Transverse colon (tissue), 4 donors: Measurements from ENCODE around the gene IPPK. TPM values are rescaled to one million over a fixed set of nuclear protein-coding genes. Genes with fewer than 3 reads are reported as not detected.

ENCODE experiments used
- DNase-seq: peaks from one replicate; pipeline ENCODE4 v3.0.0-alpha.2; 2019
- H3K27ac ChIP-seq, 4 donors: fragments of 200-600 bp; sonication (generic); 2 replicates each; pipeline ENCODE4 v1.5.1; 2016 to 2018; ENCODE audit warnings: inconsistent platforms in 4 of 4
- H3K27me3 ChIP-seq: fragments of 200-600 bp; sonication (generic); 2 replicates; pipeline ENCODE4 v1.5.1; 2017; ENCODE audit warnings: inconsistent platforms
- H3K36me3 ChIP-seq, 4 donors: fragments of 200-600 bp; sonication (generic); 2 replicates each; pipeline ENCODE4 v1.5.1; 2017 to 2019; ENCODE audit warnings: inconsistent platforms in 4 of 4
- H3K4me1 ChIP-seq, 4 donors: fragments of 200-600 bp; sonication (generic); 2 replicates each; pipeline ENCODE4 v1.5.1; 2017 to 2020; ENCODE audit warnings: inconsistent platforms in 4 of 4
- H3K4me3 ChIP-seq, 4 donors: fragments of 200-600 bp; sonication (generic); 1 replicate in 1 of 4; 2 replicates in 3 of 4; pipeline versions ENCODE4 v1.5.1 to v1.6.1; 2017 to 2019; ENCODE audit warnings: inconsistent platforms in 4 of 4
- H3K9me3 ChIP-seq, 2 donors: fragments of 200-600 bp; sonication (generic); 2 replicates each; pipeline ENCODE4 v1.5.1; 2017 to 2019; ENCODE audit warnings: inconsistent platforms in 2 of 2
- CTCF ChIP-seq, 5 experiments: fragments of 200-600 bp in 3 of 5; fragments of 450-650 bp in 2 of 5; sonication (generic) in 3 of 5; IDR thresholded peaks; 1 replicate in 2 of 5; 2 replicates in 3 of 5; pipeline ENCODE4 v1.5.1; 2016 to 2017; ENCODE audit warnings: antibody characterized with exemption in 5 of 5, inconsistent platforms in 3 of 5, mild to moderate bottlenecking in 2 of 5, moderate library complexity in 1 of 5
- EP300 ChIP-seq: sonication (generic); formaldehyde crosslinking; IDR thresholded peaks from one replicate; pipeline ENCODE4 v1.6.1; 2017; ENCODE audit warnings: antibody characterized with exemption, low read depth
- POLR2A ChIP-seq: fragments of 450-650 bp; IDR thresholded peaks from one replicate; pipeline ENCODE4 v1.6.1; 2016; ENCODE audit warnings: antibody characterized with exemption, mild to moderate bottlenecking, moderate library complexity
- POLR2AphosphoS5 ChIP-seq, 3 donors: sonication (generic); formaldehyde crosslinking; IDR thresholded peaks; one replicate each; pipeline ENCODE4 v1.6.1; 2016; ENCODE audit warnings: antibody characterized with exemption in 3 of 3
- WGBS, 2 donors: methylation state at CpG; one replicate each; pipeline ENCODE4 v1.1.5; 2018; ENCODE audit warnings: low coverage in 1 of 2; 5-methylcytosine and 5-hydroxymethylcytosine counted together
- in situ Hi-C, 4 donors: fragments of 200-750 bp; cut with MboI; loops; one replicate each; pipeline versions ENCODE4 v1.15.0 to v1.15.1; 2017; ENCODE audit warnings: low sequenced_read_pairs in 3 of 4, low pct_ligation_motif_present in 1 of 4, low pct_unique_long_range_greater_than_20kb in 1 of 4
- intact Hi-C: fragments of 100-400 bp; cut with DNase I; formaldehyde crosslinking; loops from one replicate; pipeline ENCODE4 v1.15.1; 2023; ENCODE audit warnings: low total_unique reads
- total RNA-seq, 4 donors: library from RNA; depleted of rRNA; stranded (reverse); fragments of >200 nt; gene quantifications; one replicate each; pipeline ENCODE4 v1.1.0, GENCODE V29; 2016

Gene IPPK
- total RNA-seq, 4 donors from 2014 or later: 6.2 to 12.2 (median 10.1) TPM

DNA sequence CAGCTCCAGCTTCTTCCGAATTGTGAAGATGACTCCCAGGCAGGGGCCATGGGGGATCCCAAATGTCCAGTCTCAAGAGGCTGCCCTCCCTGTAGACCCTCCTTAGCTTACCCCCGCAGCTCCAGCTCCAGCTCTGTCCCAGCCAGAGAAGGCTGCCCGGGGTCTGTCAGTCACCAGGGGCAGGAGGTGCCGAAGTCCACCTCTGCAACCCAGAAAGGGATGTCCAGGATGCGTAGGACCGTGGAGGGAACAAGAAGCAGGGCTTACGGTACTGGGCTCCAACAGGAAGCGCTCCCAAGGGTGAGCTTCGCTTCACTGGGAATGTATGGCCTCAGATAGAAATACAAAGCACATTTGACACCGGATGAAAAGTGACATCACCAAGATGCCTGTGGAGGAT, 6.0 kb downstream of the IPPK start:
- TF ChIP-seq POLR2A (no peak), EP300 (no peak), CTCF (IDR thresholded peaks at IDR 0.05) (no peak), POLR2AphosphoS5 (IDR thresholded peaks at IDR 0.05) (no peak)
- no peak overlapping the region for H3K27ac ChIP-seq
- DNase-seq: no peak
- H3K9me3 ChIP-seq: no peaks in the 10 kb centered on the region
- H3K4me3 ChIP-seq: no peak overlapping the region
- in situ Hi-C loops: no loop called here
- 80 to 95% methylated on average over 2 to 9 of the region's 10 CpGs for WGBS, 2 donors
- H3K4me1 ChIP-seq: peaks cover 0 to 7% (median 3%) of the 10 kb centered on the region in 4 donors
- intact Hi-C loops: no loop called here
- no peaks in the 10 kb centered on the region for H3K27me3 ChIP-seq
- no peaks in the 10 kb centered on the region for H3K36me3 ChIP-seq

DNA sequence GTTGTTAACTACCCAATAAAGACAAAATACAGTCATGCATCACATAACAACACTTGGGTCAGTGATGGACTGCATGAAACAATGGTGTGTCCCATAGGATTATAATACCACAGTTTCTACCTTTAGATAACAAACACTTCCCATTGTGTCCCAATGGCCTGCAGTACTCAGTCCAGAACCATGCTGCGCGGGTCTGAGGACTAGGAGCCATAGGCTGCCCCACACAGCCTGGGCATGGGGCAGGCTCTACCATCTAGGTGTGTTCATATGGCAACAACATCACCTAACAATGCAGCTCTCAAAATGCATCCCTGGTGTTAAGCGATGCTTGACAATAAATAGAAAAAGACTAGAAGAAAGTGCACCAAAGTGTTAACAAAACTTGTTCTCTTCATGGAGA, 6.8 kb downstream of the IPPK start:
- intact Hi-C loops (no loop called here), in situ Hi-C loops (no loop called here)
- TF ChIP-seq POLR2AphosphoS5 (IDR thresholded peaks at IDR 0.05) (no peak), EP300 (no peak), CTCF (IDR thresholded peaks at IDR 0.05) (no peak), POLR2A (no peak)
- no peaks in the 10 kb centered on the region for H3K27me3 ChIP-seq
- H3K4me1 ChIP-seq: no peaks in the 10 kb centered on the region
- H3K36me3 ChIP-seq: no peaks in the 10 kb centered on the region
- no peaks in the 10 kb centered on the region for H3K9me3 ChIP-seq
- no peak overlapping the region for H3K4me3 ChIP-seq
- no peak overlapping the region for H3K27ac ChIP-seq
- DNase-seq: no peak
- WGBS, 2 donors: 99 to 100% methylated on average over 3 of the region's 3 CpGs

- intact Hi-C loops (no loop called here), in situ Hi-C loops (no loop called here)
- no peak for TF ChIP-seq POLR2A
Measured at GRCh38 chr9:92661743-92662142, 8.2 kb downstream of the IPPK start.

DNA sequence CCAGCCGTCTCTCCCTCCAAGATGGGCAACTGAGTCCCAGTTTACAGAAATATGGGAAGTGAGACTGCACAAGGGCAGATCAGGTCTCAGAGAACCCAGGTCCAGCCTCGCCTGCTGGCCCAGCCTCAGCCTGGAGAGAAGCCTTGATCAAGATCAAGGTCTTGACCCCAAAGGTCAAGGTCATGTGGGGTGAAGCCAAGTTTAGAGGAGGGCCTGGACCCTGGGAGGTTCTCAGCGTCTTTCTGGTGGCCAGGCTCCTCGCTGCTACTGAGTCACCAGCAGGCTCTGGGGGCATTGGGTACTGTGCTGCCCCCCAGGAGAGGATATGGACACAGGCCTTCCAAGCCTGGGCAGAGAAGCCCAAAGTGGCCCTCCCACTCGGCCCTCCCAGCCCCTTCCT, 8.8 kb downstream of the IPPK start:
- Histone ChIP-seq H3K27ac (no peak overlapping the region), H3K4me1 (no peaks in the 10 kb centered on the region), H3K36me3 (no peaks in the 10 kb centered on the region), H3K27me3 (no peaks in the 10 kb centered on the region), H3K4me3 (no peak overlapping the region), H3K9me3 (no peaks in the 10 kb centered on the region)
- in situ Hi-C loops: no loop called here
- no peak for DNase-seq
- intact Hi-C loops: no loop called here
- WGBS, 2 donors: 89% methylated on average over 5 of the region's 5 CpGs; no CpG with 5 or more reads in 1 of the 2 donors
- no peak for TF ChIP-seq EP300
- no peak for TF ChIP-seq CTCF (IDR thresholded peaks at IDR 0.05)
- no peak for TF ChIP-seq POLR2A
- TF ChIP-seq POLR2AphosphoS5 (IDR thresholded peaks at IDR 0.05): no peak

More at GRCh38 chr9:92661743-92662142, 8.2 kb downstream of the IPPK start:
- H3K9me3 ChIP-seq: no peaks in the 10 kb centered on the region
- H3K27ac ChIP-seq: no peak overlapping the region
- no peak for DNase-seq
- no peaks in the 10 kb centered on the region for H3K36me3 ChIP-seq
- no peaks in the 10 kb centered on the region for H3K27me3 ChIP-seq
- WGBS, 2 donors: 97 to 100% methylated on average over 1 to 4 of the region's 4 CpGs
- H3K4me3 ChIP-seq: no peak overlapping the region
- H3K4me1 ChIP-seq: no peaks in the 10 kb centered on the region

DNA sequence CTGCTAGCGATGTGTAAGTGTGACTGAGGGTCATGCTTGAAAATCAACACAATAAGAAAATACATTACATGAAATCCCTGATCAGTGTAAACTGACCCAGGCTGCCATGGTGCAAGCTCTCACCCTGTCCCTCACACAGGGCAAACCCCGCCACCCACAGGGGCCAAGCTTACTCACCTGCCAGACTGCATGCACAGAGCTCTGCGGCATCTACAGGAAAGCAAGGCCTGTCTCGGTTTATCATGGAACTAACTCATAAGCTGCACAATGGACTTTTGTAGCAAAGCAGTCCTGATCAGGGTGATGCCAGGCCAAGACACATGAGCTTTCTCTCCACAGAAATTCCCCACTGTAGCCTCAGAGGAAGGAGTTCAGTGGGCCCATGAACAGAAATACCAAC, 9.7 kb downstream of the IPPK start:
- TF ChIP-seq CTCF (IDR thresholded peaks at IDR 0.05): no peak
- no peak for TF ChIP-seq POLR2A
- TF ChIP-seq EP300: no peak
- TF ChIP-seq POLR2AphosphoS5 (IDR thresholded peaks at IDR 0.05): no peak
- no peak for DNase-seq
- no peaks in the 10 kb centered on the region for H3K27me3 ChIP-seq
- intact Hi-C loops: no loop called here
- in situ Hi-C loops: no loop called here
- no peaks in the 10 kb centered on the region for H3K4me1 ChIP-seq
- H3K27ac ChIP-seq: no peak overlapping the region
- H3K9me3 ChIP-seq: no peaks in the 10 kb centered on the region
- no peaks in the 10 kb centered on the region for H3K36me3 ChIP-seq
- no peak overlapping the region for H3K4me3 ChIP-seq
- 95% methylated on average over 4 of the region's 4 CpGs; no CpG with 5 or more reads in 1 of the 2 donors for WGBS, 2 donors
